HG03025 (cell line): ENCODE results near the gene APBA2.

Source experiments
- ATAC-seq: cut with Tn5 transposase; IDR thresholded peaks from one replicate; pipeline ENCODE4 v1.9.1; 2021; ENCODE audit warnings: mild to moderate bottlenecking, moderate library complexity; ENCODE audit not compliant: unreplicated experiment, low FRiP score

The APBA2 gene

GRCh38 chr15:28914046-28914445 lies 28.3 kb downstream of the APBA2 start:
- ATAC-seq: no peak

- ATAC-seq: no peak
Measured at GRCh38 chr15:28914483-28915023, 28.8 kb downstream of the APBA2 start.

- no peak for ATAC-seq
Measured at GRCh38 chr15:28915041-28915810, 29.5 kb downstream of the APBA2 start.

GRCh38 chr15:28915935-28916334 lies 30.2 kb downstream of the APBA2 start:
- ATAC-seq: no peak

- ATAC-seq: no peak
Measured at GRCh38 chr15:28917791-28918140, 32.0 kb downstream of the APBA2 start.

- ATAC-seq: no peak
Measured at GRCh38 chr15:28918141-28918983, 32.6 kb downstream of the APBA2 start.

- no peak for ATAC-seq
Measured at GRCh38 chr15:28919201-28919635, 33.4 kb downstream of the APBA2 start.

- ATAC-seq: no peak
Measured at GRCh38 chr15:28919679-28920655, 34.2 kb downstream of the APBA2 start.

GRCh38 chr15:28920781-28921331 lies 35.1 kb downstream of the APBA2 start:
- ATAC-seq: no peak

GRCh38 chr15:28921336-28921735 lies 35.6 kb downstream of the APBA2 start:
- no peak for ATAC-seq

- ATAC-seq: no peak
Measured at GRCh38 chr15:28921919-28922706, 36.3 kb downstream of the APBA2 start.

GRCh38 chr15:28922707-28923012 lies 36.9 kb downstream of the APBA2 start:
- no peak for ATAC-seq

- no peak for ATAC-seq
Measured at GRCh38 chr15:28923726-28924280, 38.0 kb downstream of the APBA2 start.

- ATAC-seq: no peak
Measured at GRCh38 chr15:28927043-28927442, 41.3 kb downstream of the APBA2 start.

- ATAC-seq: no peak
Measured at GRCh38 chr15:28929200-28929599, 43.4 kb downstream of the APBA2 start.

GRCh38 chr15:28930011-28930410 lies 44.2 kb downstream of the APBA2 start:
- no peak for ATAC-seq

- ATAC-seq: no peak
Measured at GRCh38 chr15:28930476-28931291, 44.9 kb downstream of the APBA2 start.

- no peak for ATAC-seq
Measured at GRCh38 chr15:28931828-28932227, 46.1 kb downstream of the APBA2 start.
